GM12874 (cell line): ENCODE results near the gene DIAPH3.

Experiments
- CTCF ChIP-seq: IDR thresholded peaks from 2 replicates; pipeline ENCODE4 v1.5.1; 2011; ENCODE audit warnings: low read depth, mild to moderate bottlenecking, control low read depth, low read length, moderate library complexity; ENCODE audit not compliant: insufficient read depth

DIAPH3 gene

GRCh38 chr13:59997976-59998375, 165.8 kb downstream of the DIAPH3 start:
- TF ChIP-seq CTCF, result no peak

- no peak for TF ChIP-seq CTCF
Observed at GRCh38 chr13:59996461-59996980, 167.2 kb downstream of the DIAPH3 start.

GRCh38 chr13:59991395-59991794, 172.3 kb downstream of the DIAPH3 start:
- TF ChIP-seq CTCF, result no peak

- no peak for TF ChIP-seq CTCF
Observed at GRCh38 chr13:59982631-59983382, 180.9 kb downstream of the DIAPH3 start.

- TF ChIP-seq CTCF, result no peak
Observed at GRCh38 chr13:59979589-59979988, 184.1 kb downstream of the DIAPH3 start.

- TF ChIP-seq CTCF, result no peak
Observed at GRCh38 chr13:59978862-59979261, 184.9 kb downstream of the DIAPH3 start.

GRCh38 chr13:59976856-59977255, 186.9 kb downstream of the DIAPH3 start:
- TF ChIP-seq CTCF, result no peak
